KOPT-K1 (cell line): Measurements from ENCODE around the gene DENND4B.

ENCODE experiments used
- H3K27ac ChIP-seq: fragments of 200-600 bp; sonication (generic); 2 replicates; pipeline ENCODE4 v1.5.1; 2016; ENCODE audit warnings: antibody characterized with exemption, mild to moderate bottlenecking, low read depth, low read length; ENCODE audit not compliant: poor library complexity, severe bottlenecking
- H3K36me3 ChIP-seq: fragments of 200-600 bp; sonication (generic); 2 replicates; pipeline ENCODE4 v1.5.1; 2017; ENCODE audit warnings: antibody characterized with exemption, mild to moderate bottlenecking, low read length, moderate library complexity; ENCODE audit not compliant: insufficient read depth
- H3K9me3 ChIP-seq: fragments of 200-600 bp; sonication (generic); 2 replicates; pipeline ENCODE4 v1.5.1; 2017; ENCODE audit warnings: antibody characterized with exemption, low read length, mild to moderate bottlenecking; ENCODE audit not compliant: insufficient read depth, poor library complexity, severe bottlenecking

Gene DENND4B

DNA sequence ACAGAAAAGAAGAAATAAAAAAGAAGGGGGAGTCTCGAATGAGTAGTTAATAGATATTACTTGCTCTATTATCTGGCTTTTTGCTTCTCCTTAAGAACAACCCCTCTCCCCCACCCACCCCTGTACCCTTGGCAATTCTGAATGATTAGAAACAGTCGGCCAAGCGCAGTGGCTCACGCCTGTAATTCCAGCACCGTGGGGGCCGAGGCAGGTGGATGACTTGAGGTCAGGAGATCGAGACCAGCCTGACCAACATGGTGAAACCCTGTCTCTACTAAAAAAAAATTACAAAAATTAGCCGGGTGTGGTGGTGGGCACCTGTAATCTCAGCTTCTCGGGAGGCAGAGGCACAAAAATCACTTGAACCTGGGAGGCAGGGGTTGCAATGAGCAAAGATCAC is 66.5 kb downstream of the DENND4B start:
- Histone ChIP-seq H3K36me3 (peaks cover 17% of the 10 kb centered on the region), H3K9me3 (no peaks in the 10 kb centered on the region), H3K27ac (no peak overlapping the region)
